HEK293 (cell line): Measurements from ENCODE around the gene RRAGC.

Experiments
- CTCF ChIP-seq: fragments of 450-650 bp; formaldehyde crosslinking; IDR thresholded peaks from 2 replicates; pipeline ENCODE4 v1.5.1; 2016; ENCODE audit warnings: missing biosample characterization, missing genetic modification characterization
- GLI2 ChIP-seq: fragments of 450-650 bp; formaldehyde crosslinking; IDR thresholded peaks from 2 replicates; pipeline ENCODE4; 2017; ENCODE audit warnings: missing biosample characterization, missing genetic modification characterization, low read depth, borderline replicate concordance
- GLIS1 ChIP-seq: fragments of 450-650 bp; formaldehyde crosslinking; IDR thresholded peaks from 2 replicates; pipeline ENCODE4 v1.5.1; 2016; ENCODE audit warnings: missing biosample characterization, missing genetic modification characterization
- KLF10 ChIP-seq: fragments of 450-650 bp; IDR thresholded peaks from 2 replicates; pipeline ENCODE4 v1.5.1; 2018; ENCODE audit warnings: missing biosample characterization, mild to moderate bottlenecking, missing genetic modification characterization
- KLF16 ChIP-seq: fragments of 450-650 bp; formaldehyde crosslinking; IDR thresholded peaks from 2 replicates; pipeline ENCODE4 v1.5.1; 2017; ENCODE audit warnings: missing biosample characterization, missing genetic modification characterization
- KLF9 ChIP-seq: fragments of 450-650 bp; formaldehyde crosslinking; IDR thresholded peaks from 2 replicates; pipeline ENCODE4 v1.5.1; 2016; ENCODE audit warnings: missing biosample characterization, missing genetic modification characterization, low read depth
- TCF7L2 ChIP-seq: IDR thresholded peaks from 2 replicates; pipeline ENCODE4 v1.6.1; 2011; ENCODE audit warnings: low read depth, mild to moderate bottlenecking, inconsistent platforms, low read length, moderate library complexity, borderline replicate concordance
- YY2 ChIP-seq: fragments of 450-650 bp; formaldehyde crosslinking; IDR thresholded peaks from 2 replicates; pipeline ENCODE4 v1.5.1; 2016; ENCODE audit warnings: missing biosample characterization, missing genetic modification characterization
- ZBTB21 ChIP-seq: fragments of 450-650 bp; formaldehyde crosslinking; IDR thresholded peaks from 2 replicates; pipeline ENCODE4 v1.5.1; 2017; ENCODE audit warnings: missing biosample characterization, missing genetic modification characterization
- ZFHX2 ChIP-seq: fragments of 450-650 bp; formaldehyde crosslinking; conservative IDR thresholded peaks from 2 replicates; pipeline ENCODE4 v1.5.1; 2016; ENCODE audit warnings: missing biosample characterization, missing genetic modification characterization
- ZFP69B ChIP-seq: fragments of 450-650 bp; formaldehyde crosslinking; IDR thresholded peaks from 2 replicates; pipeline ENCODE4 v1.5.1; 2016; ENCODE audit warnings: missing biosample characterization, missing genetic modification characterization
- ZIC2 ChIP-seq: fragments of 450-650 bp; formaldehyde crosslinking; IDR thresholded peaks from 2 replicates; pipeline ENCODE4 v1.5.1; 2016; ENCODE audit warnings: missing biosample characterization, missing genetic modification characterization
- ZNF133 ChIP-seq: fragments of 450-650 bp; formaldehyde crosslinking; IDR thresholded peaks from 2 replicates; pipeline ENCODE4 v1.5.1; 2016; ENCODE audit warnings: missing biosample characterization, missing genetic modification characterization
- ZNF140 ChIP-seq: fragments of 450-650 bp; formaldehyde crosslinking; IDR thresholded peaks from 2 replicates; pipeline ENCODE4 v1.5.1; 2016; ENCODE audit warnings: missing biosample characterization, missing genetic modification characterization
- ZNF174 ChIP-seq: fragments of 450-650 bp; formaldehyde crosslinking; IDR thresholded peaks from 2 replicates; pipeline ENCODE4 v1.5.0; 2017; ENCODE audit warnings: missing biosample characterization, mild to moderate bottlenecking, missing genetic modification characterization
- ZNF266 ChIP-seq: fragments of 450-650 bp; formaldehyde crosslinking; IDR thresholded peaks from 2 replicates; pipeline ENCODE4 v1.5.1; 2016; ENCODE audit warnings: missing biosample characterization, missing genetic modification characterization, low read depth
- ZNF292 ChIP-seq: fragments of 450-650 bp; formaldehyde crosslinking; IDR thresholded peaks from 2 replicates; pipeline ENCODE4 v1.5.1; 2016; ENCODE audit warnings: low read depth, missing biosample characterization, missing genetic modification characterization, borderline replicate concordance
- ZNF302 ChIP-seq: fragments of 450-650 bp; formaldehyde crosslinking; IDR thresholded peaks from 2 replicates; pipeline ENCODE4 v1.5.1; 2016; ENCODE audit warnings: missing biosample characterization, missing genetic modification characterization, low read depth
- ZNF335 ChIP-seq: fragments of 450-650 bp; formaldehyde crosslinking; conservative IDR thresholded peaks from 2 replicates; pipeline ENCODE4 v1.5.1; 2016; ENCODE audit warnings: missing biosample characterization, missing genetic modification characterization
- ZNF341 ChIP-seq: fragments of 450-650 bp; formaldehyde crosslinking; IDR thresholded peaks from 2 replicates; pipeline ENCODE4; 2016; ENCODE audit warnings: low read depth, missing biosample characterization, missing genetic modification characterization
- ZNF404 ChIP-seq: fragments of 450-650 bp; formaldehyde crosslinking; IDR thresholded peaks from 2 replicates; pipeline ENCODE4 v1.5.1; 2017; ENCODE audit warnings: missing biosample characterization, missing genetic modification characterization
- ZNF426 ChIP-seq: fragments of 450-650 bp; formaldehyde crosslinking; IDR thresholded peaks from 2 replicates; pipeline ENCODE4 v1.5.1; 2017; ENCODE audit warnings: missing biosample characterization, missing genetic modification characterization, mild to moderate bottlenecking, inconsistent platforms, moderate library complexity
- ZNF501 ChIP-seq: fragments of 450-650 bp; formaldehyde crosslinking; IDR thresholded peaks from 2 replicates; pipeline ENCODE4 v1.5.1; 2016; ENCODE audit warnings: missing biosample characterization, missing genetic modification characterization
- ZNF544 ChIP-seq: fragments of 450-650 bp; formaldehyde crosslinking; IDR thresholded peaks from 2 replicates; pipeline ENCODE4 v1.5.0; 2017; ENCODE audit warnings: missing biosample characterization, missing genetic modification characterization
- ZNF549 ChIP-seq: fragments of 450-650 bp; IDR thresholded peaks from 2 replicates; pipeline ENCODE4 v1.5.1; 2018; ENCODE audit warnings: missing biosample characterization, missing genetic modification characterization, mild to moderate bottlenecking, inconsistent platforms, moderate library complexity
- ZNF555 ChIP-seq: fragments of 450-650 bp; formaldehyde crosslinking; conservative IDR thresholded peaks from 2 replicates; pipeline ENCODE4 v1.5.1; 2017; ENCODE audit warnings: missing biosample characterization, mild to moderate bottlenecking, missing genetic modification characterization, inconsistent platforms
- ZNF560 ChIP-seq: fragments of 450-650 bp; formaldehyde crosslinking; IDR thresholded peaks from 2 replicates; pipeline ENCODE4 v1.5.1; 2017; ENCODE audit warnings: missing biosample characterization, missing genetic modification characterization, borderline replicate concordance
- ZNF561 ChIP-seq: fragments of 450-650 bp; IDR thresholded peaks from 2 replicates; pipeline ENCODE4 v1.5.1; 2018; ENCODE audit warnings: missing biosample characterization, missing genetic modification characterization, borderline replicate concordance
- ZNF596 ChIP-seq: fragments of 450-650 bp; IDR thresholded peaks from 2 replicates; pipeline ENCODE4 v1.5.0; 2018; ENCODE audit warnings: missing biosample characterization, mild to moderate bottlenecking, missing genetic modification characterization, moderate library complexity
- ZNF610 ChIP-seq: fragments of 450-650 bp; formaldehyde crosslinking; IDR thresholded peaks from 2 replicates; pipeline ENCODE4 v1.5.1; 2016; ENCODE audit warnings: missing biosample characterization, missing genetic modification characterization, borderline replicate concordance
- ZNF623 ChIP-seq: fragments of 450-650 bp; formaldehyde crosslinking; IDR thresholded peaks from 2 replicates; pipeline ENCODE4 v1.5.1; 2016; ENCODE audit warnings: missing biosample characterization, missing genetic modification characterization
- ZNF701 ChIP-seq: fragments of 450-650 bp; formaldehyde crosslinking; IDR thresholded peaks from 2 replicates; pipeline ENCODE4 v1.5.1; 2016; ENCODE audit warnings: missing biosample characterization, missing genetic modification characterization
- ZNF777 ChIP-seq: fragments of 450-650 bp; formaldehyde crosslinking; IDR thresholded peaks from 2 replicates; pipeline ENCODE4 v1.5.1; 2017; ENCODE audit warnings: missing biosample characterization, missing genetic modification characterization, borderline replicate concordance
- ZNF785 ChIP-seq: fragments of 450-650 bp; formaldehyde crosslinking; IDR thresholded peaks from 2 replicates; pipeline ENCODE4 v1.5.1; 2016; ENCODE audit warnings: missing biosample characterization, missing genetic modification characterization
- TF ChIP-seq, protein P1 (sequence below): fragments of 450-650 bp; formaldehyde crosslinking; IDR thresholded peaks from 2 replicates; pipeline ENCODE4 v1.5.1; 2016; ENCODE audit warnings: missing biosample characterization, missing genetic modification characterization
- TF ChIP-seq, protein P2 (sequence below): fragments of 450-650 bp; formaldehyde crosslinking; IDR thresholded peaks from 2 replicates; pipeline ENCODE4 v1.5.1; 2017; ENCODE audit warnings: missing biosample characterization, missing genetic modification characterization
- TF ChIP-seq, protein P3 (sequence below): fragments of 450-650 bp; formaldehyde crosslinking; optimal IDR thresholded peaks from 2 replicates; pipeline ENCODE3; 2016; ENCODE audit warnings: missing biosample characterization, mild to moderate bottlenecking, missing genetic modification characterization

Gene RRAGC

GRCh38 chr1:38818175-38818976, 41.2 kb downstream of the RRAGC start (continued):
- TF ChIP-seq CTCF (peak; percentile 71; the same call in 1 of the 2 replicates), ZFP69B (tag by site-specific recombination) (no peak), GLI2 (tag by site-specific recombination) (no peak), ZIC2 (peak; percentile 86), GLIS1 (tag by site-specific recombination) (peak; percentile 70; the same call in 1 of the 2 replicates), ZFHX2 (tag by site-specific recombination) (peak; percentile 79), ZNF610 (tag by site-specific recombination) (peak; percentile 41; the same call in 1 of the 2 replicates), ZNF777 (tag by site-specific recombination) (peak; percentile 59; the same call in 1 of the 2 replicates), ZNF555 (tag by site-specific recombination) (no peak), ZNF426 (tag by site-specific recombination) (no peak), ZNF701 (tag by site-specific recombination) (no peak), ZNF174 (tag by site-specific recombination) (no peak), ZNF560 (no peak), ZNF596 (no peak), TCF7L2 (no peak; the same call in 1 of the 2 replicates), ZNF335 (tag by site-specific recombination) (no peak; the same call in 1 of the 2 replicates), ZNF544 (tag by site-specific recombination) (no peak), ZNF785 (tag by site-specific recombination) (no peak), KLF10 (no peak), ZNF292 (tag by site-specific recombination) (no peak), ZNF501 (tag by site-specific recombination) (no peak), ZNF561 (tag by site-specific recombination) (peak; percentile 54; the same call in 1 of the 2 replicates), ZNF266 (tag by site-specific recombination) (no peak), KLF9 (no peak), ZNF140 (no peak), ZNF404 (no peak), ZNF341 (tag by site-specific recombination) (no peak), ZNF549 (no peak), YY2 (tag by site-specific recombination) (no peak), KLF16 (tag by site-specific recombination) (no peak), ZNF623 (tag by site-specific recombination) (no peak), ZNF302 (tag by site-specific recombination) (no peak), ZNF133 (no peak), ZBTB21 (no peak)
- TF ChIP-seq, protein P1, sequence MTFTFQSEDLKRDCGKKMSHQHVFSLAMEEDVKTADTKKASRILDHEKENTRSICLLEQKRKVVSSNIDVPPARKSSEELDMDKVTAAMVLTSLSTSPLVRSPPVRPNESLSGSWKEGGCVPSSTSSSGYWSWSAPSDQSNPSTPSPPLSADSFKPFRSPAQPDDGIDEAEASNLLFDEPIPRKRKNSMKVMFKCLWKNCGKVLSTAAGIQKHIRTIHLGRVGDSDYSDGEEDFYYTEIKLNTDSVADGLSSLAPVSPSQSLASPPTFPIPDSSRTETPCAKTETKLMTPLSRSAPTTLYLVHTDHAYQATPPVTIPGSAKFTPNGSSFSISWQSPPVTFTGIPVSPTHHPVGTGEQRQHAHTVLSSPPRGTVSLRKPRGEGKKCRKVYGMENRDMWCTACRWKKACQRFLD, result no peak
- TF ChIP-seq, protein P2, sequence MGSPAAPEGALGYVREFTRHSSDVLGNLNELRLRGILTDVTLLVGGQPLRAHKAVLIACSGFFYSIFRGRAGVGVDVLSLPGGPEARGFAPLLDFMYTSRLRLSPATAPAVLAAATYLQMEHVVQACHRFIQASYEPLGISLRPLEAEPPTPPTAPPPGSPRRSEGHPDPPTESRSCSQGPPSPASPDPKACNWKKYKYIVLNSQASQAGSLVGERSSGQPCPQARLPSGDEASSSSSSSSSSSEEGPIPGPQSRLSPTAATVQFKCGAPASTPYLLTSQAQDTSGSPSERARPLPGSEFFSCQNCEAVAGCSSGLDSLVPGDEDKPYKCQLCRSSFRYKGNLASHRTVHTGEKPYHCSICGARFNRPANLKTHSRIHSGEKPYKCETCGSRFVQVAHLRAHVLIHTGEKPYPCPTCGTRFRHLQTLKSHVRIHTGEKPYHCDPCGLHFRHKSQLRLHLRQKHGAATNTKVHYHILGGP (tag by site-specific recombination), result 0 out of 2 replicates have a peak, but pooled peaks have one; percentile 24
- TF ChIP-seq, protein P3, sequence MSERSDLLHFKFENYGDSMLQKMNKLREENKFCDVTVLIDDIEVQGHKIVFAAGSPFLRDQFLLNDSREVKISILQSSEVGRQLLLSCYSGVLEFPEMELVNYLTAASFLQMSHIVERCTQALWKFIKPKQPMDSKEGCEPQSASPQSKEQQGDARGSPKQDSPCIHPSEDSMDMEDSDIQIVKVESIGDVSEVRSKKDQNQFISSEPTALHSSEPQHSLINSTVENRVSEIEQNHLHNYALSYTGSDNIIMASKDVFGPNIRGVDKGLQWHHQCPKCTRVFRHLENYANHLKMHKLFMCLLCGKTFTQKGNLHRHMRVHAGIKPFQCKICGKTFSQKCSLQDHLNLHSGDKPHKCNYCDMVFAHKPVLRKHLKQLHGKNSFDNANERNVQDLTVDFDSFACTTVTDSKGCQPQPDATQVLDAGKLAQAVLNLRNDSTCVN (tag by site-specific recombination), result peak; percentile 29
